Loucy (cell line): ENCODE measurements around the gene PAK5.
A peak's percentile ranks its signal among the peaks of the same experiment; 100 is the strongest.

Experiments
- H2AFZ ChIP-seq: fragments of 200-600 bp; sonication (generic); 2 replicates; pipeline ENCODE4 v1.6.0; 2016; ENCODE audit warnings: antibody characterized with exemption, mild to moderate bottlenecking, low read length, moderate library complexity
- H3F3A ChIP-seq: fragments of 200-600 bp; 2 replicates; pipeline ENCODE4 v1.6.0; 2016; ENCODE audit warnings: antibody characterized with exemption, low read depth, mild to moderate bottlenecking
- H3K27me3 ChIP-seq: fragments of 200-600 bp; sonication (generic); 2 replicates; pipeline ENCODE4 v1.6.1; 2014; ENCODE audit warnings: low read length, mild to moderate bottlenecking; ENCODE audit not compliant: insufficient read depth, poor library complexity, severe bottlenecking
- H3K36me3 ChIP-seq: fragments of 200-600 bp; sonication (generic); 2 replicates; pipeline ENCODE4 v1.6.1; 2016; ENCODE audit warnings: low read length; ENCODE audit not compliant: insufficient read depth
- H3K4me1 ChIP-seq: fragments of 200-600 bp; sonication (generic); 2 replicates; pipeline ENCODE4 v1.5.1; 2014; ENCODE audit warnings: low read length, mild to moderate bottlenecking; ENCODE audit not compliant: insufficient read depth, poor library complexity, severe bottlenecking
- H3K4me2 ChIP-seq: fragments of 200-600 bp; sonication (generic); 2 replicates; pipeline ENCODE4 v1.6.0; 2014; ENCODE audit warnings: antibody characterized with exemption, low read length, low read depth, mild to moderate bottlenecking; ENCODE audit not compliant: poor library complexity, severe bottlenecking
- H3K4me3 ChIP-seq: fragments of 200-600 bp; sonication (generic); 2 replicates; pipeline ENCODE4 v1.5.1; 2014; ENCODE audit warnings: low read length, mild to moderate bottlenecking, mixed read lengths; ENCODE audit not compliant: poor library complexity, severe bottlenecking
- H3K79me2 ChIP-seq: fragments of 200-600 bp; sonication (generic); 2 replicates; pipeline ENCODE4 v1.6.1; 2014; ENCODE audit warnings: low read length; ENCODE audit not compliant: insufficient read depth
- H3K9ac ChIP-seq: fragments of 200-600 bp; sonication (generic); 2 replicates; pipeline ENCODE4 v1.6.0; 2014; ENCODE audit warnings: mild to moderate bottlenecking, low read depth, low read length, moderate library complexity; ENCODE audit not compliant: poor library complexity, severe bottlenecking
- H3K9me2 ChIP-seq: fragments of 200-600 bp; sonication (generic); replicated peaks from 2 replicates; pipeline ENCODE4 v1.6.1; 2016; ENCODE audit warnings: low read depth, low read length, mixed read lengths
- H3K9me3 ChIP-seq: fragments of 200-600 bp; sonication (generic); 2 replicates; pipeline ENCODE4 v1.6.1; 2014; ENCODE audit warnings: mild to moderate bottlenecking, antibody characterized with exemption, low read length, low read depth; ENCODE audit not compliant: insufficient read depth
- H4K20me1 ChIP-seq: fragments of 200-600 bp; sonication (generic); 2 replicates; pipeline ENCODE4 v1.6.0; 2014; ENCODE audit warnings: antibody characterized with exemption, low read length, mild to moderate bottlenecking; ENCODE audit not compliant: insufficient read depth, poor library complexity, severe bottlenecking
- CTCF ChIP-seq: fragments of 200-600 bp; sonication (generic); conservative IDR thresholded peaks from 2 replicates; pipeline ENCODE4 v1.5.1; 2014; ENCODE audit warnings: mild to moderate bottlenecking, antibody characterized with exemption, low read length
- EZH2phosphoT487 ChIP-seq: fragments of 200-600 bp; IDR thresholded peaks from 2 replicates; pipeline ENCODE4 v1.6.1; 2018; ENCODE audit warnings: antibody characterized with exemption, mild to moderate bottlenecking, moderate library complexity, borderline replicate concordance

Gene PAK5

GRCh38 chr20:9503526-9504245 is 335.2 kb downstream of the PAK5 start:
- Histone ChIP-seq H4K20me1 (no peaks in the 10 kb centered on the region), H3K9ac (peak overlapping the region; percentile 77), H3K36me3 (no peaks in the 10 kb centered on the region), H3K4me1 (peaks cover 69% of the 10 kb centered on the region), H3K79me2 (peaks cover 4% of the 10 kb centered on the region; the same call in 1 of the 2 replicates), H3K9me2 (no peaks in the 10 kb centered on the region), H3K4me2 (peak overlapping the region; percentile 75), H3K4me3 (peak overlapping the region; percentile 59), H3K27me3 (no peaks in the 10 kb centered on the region), H3K9me3 (no peaks in the 10 kb centered on the region), H2AFZ (no peak overlapping the region), H3F3A (peaks cover 7% of the 10 kb centered on the region)
- TF ChIP-seq CTCF (peak; percentile 63), EZH2phosphoT487 (no peak)

- no peak for TF ChIP-seq EZH2phosphoT487
- TF ChIP-seq CTCF, result no peak
- no peaks in the 10 kb centered on the region for H3K9me2 ChIP-seq
- H4K20me1 ChIP-seq, result no peaks in the 10 kb centered on the region
- H3K4me2 ChIP-seq, result peak overlapping the region; percentile 37
- H3K36me3 ChIP-seq, result no peaks in the 10 kb centered on the region
- peaks cover 7% of the 10 kb centered on the region for H3F3A ChIP-seq
- no peak overlapping the region for H3K4me3 ChIP-seq
- peaks cover 73% of the 10 kb centered on the region for H3K4me1 ChIP-seq
- no peaks in the 10 kb centered on the region for H3K27me3 ChIP-seq
- H3K79me2 ChIP-seq, result peaks cover 4% of the 10 kb centered on the region; the same call in 1 of the 2 replicates
- peak overlapping the region; percentile 0 for H3K9ac ChIP-seq
- H3K9me3 ChIP-seq, result no peaks in the 10 kb centered on the region
- H2AFZ ChIP-seq, result no peak overlapping the region
Measured at GRCh38 chr20:9501473-9501872, 337.4 kb downstream of the PAK5 start.

- Histone ChIP-seq H3K9ac (peak overlapping the region; percentile 59), H3K9me3 (no peaks in the 10 kb centered on the region), H4K20me1 (no peaks in the 10 kb centered on the region), H2AFZ (peak overlapping the region; percentile 39; the same call in 1 of the 2 replicates), H3K36me3 (no peaks in the 10 kb centered on the region), H3K4me2 (peak overlapping the region; percentile 37), H3K4me3 (no peak overlapping the region), H3K27me3 (no peaks in the 10 kb centered on the region), H3F3A (peaks cover 7% of the 10 kb centered on the region), H3K4me1 (peaks cover 67% of the 10 kb centered on the region), H3K79me2 (0 out of 2 replicates have a peak, but pooled peaks cover 4% of the 10 kb centered on the region), H3K9me2 (no peaks in the 10 kb centered on the region)
- TF ChIP-seq EZH2phosphoT487 (no peak), CTCF (no peak)
Measured at GRCh38 chr20:9500121-9500520, 338.8 kb downstream of the PAK5 start.
